Heart left ventricle (tissue), 13 donors: Measurements from ENCODE around the gene ISG20.

Experiments
- POLR2A ChIP-seq, 2 donors: fragments of 450-650 bp; IDR thresholded peaks; one replicate each; pipeline ENCODE4 v1.6.1; 2017; ENCODE audit warnings: antibody characterized with exemption in 2 of 2, mild to moderate bottlenecking in 2 of 2, moderate library complexity in 2 of 2
- TF ChIP-seq, protein P1 (sequence below), 12 donors: fragments of 200-600 bp; sonication (generic) in 4 of 12; IDR thresholded peaks; one replicate each; pipeline versions ENCODE4 v1.5.0 to v1.8.0; 2018 to 2022; ENCODE audit warnings: antibody characterized with exemption in 12 of 12, mild to moderate bottlenecking in 5 of 12
- donor health status: ischemic (EF 13 %, LVEDD 7.1; RV severe dilation, severe dysfunction).
- donor health status: DM: no; HTN: yes; CAD: no.
- donor health status: DM: no; HTN: no; CAD: no.
- donor health status: ischemic (EF 25% LVEDD 6.9; RV normal size, moderate dysfunction).
- donor health status: ischemic (EF 25% LVEDD 5.7; RV mildly dilated, moderate dysfunction).
- donor health status: ischemic (EF 35%, LVEDD 5.7; RV mildly dilated, moderate dysfunction).
- donor health status: nonischemic (EF 11% LVEDD 7.7; RV severe dilation, severe dysfunction).
- donor health status: DM: yes; HTN: yes; CAD: no.
- donor health status: PGD.
- donor health status: ischemic (EF 29% LVEDD 5.4; RV normal size, mild dysfunction).
- donor health status: nonischemic (EF 23%, LVEDD 6.1; RV moderate dilation, normal function).

- TF ChIP-seq, protein P1, sequence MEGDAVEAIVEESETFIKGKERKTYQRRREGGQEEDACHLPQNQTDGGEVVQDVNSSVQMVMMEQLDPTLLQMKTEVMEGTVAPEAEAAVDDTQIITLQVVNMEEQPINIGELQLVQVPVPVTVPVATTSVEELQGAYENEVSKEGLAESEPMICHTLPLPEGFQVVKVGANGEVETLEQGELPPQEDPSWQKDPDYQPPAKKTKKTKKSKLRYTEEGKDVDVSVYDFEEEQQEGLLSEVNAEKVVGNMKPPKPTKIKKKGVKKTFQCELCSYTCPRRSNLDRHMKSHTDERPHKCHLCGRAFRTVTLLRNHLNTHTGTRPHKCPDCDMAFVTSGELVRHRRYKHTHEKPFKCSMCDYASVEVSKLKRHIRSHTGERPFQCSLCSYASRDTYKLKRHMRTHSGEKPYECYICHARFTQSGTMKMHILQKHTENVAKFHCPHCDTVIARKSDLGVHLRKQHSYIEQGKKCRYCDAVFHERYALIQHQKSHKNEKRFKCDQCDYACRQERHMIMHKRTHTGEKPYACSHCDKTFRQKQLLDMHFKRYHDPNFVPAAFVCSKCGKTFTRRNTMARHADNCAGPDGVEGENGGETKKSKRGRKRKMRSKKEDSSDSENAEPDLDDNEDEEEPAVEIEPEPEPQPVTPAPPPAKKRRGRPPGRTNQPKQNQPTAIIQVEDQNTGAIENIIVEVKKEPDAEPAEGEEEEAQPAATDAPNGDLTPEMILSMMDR (IDR thresholded peaks at IDR 0.05) = no peak
- TF ChIP-seq POLR2A (IDR thresholded peaks at IDR 0.05) = no peak
Measured at GRCh38 chr15:88619796-88620195, 19.0 kb upstream of the ISG20 start.
